Glomerular visceral epithelial cell (primary cell): ENCODE data around the gene PLCD3.
A peak's percentile ranks its signal among the peaks of the same experiment; 100 is the strongest.

Source experiments
- DNase-seq: peaks from one replicate; pipeline ENCODE4 v3.0.0-alpha.2; 2016; ENCODE audit errors: extremely low spot score

Gene PLCD3

GRCh38 chr17:45103269-45103795 lies 29.0 kb downstream of the PLCD3 start:
- no peak for DNase-seq

- DNase-seq = no peak
Measured at GRCh38 chr17:45102856-45103255, 29.5 kb downstream of the PLCD3 start.

GRCh38 chr17:45101883-45102811 lies 30.2 kb downstream of the PLCD3 start:
- DNase-seq = no peak

- DNase-seq = no peak
Measured at GRCh38 chr17:45101546-45101882, 30.8 kb downstream of the PLCD3 start.

- DNase-seq = peak; percentile 80
Measured at GRCh38 chr17:45098869-45099616, 33.3 kb downstream of the PLCD3 start.

- no peak for DNase-seq
Measured at GRCh38 chr17:45098081-45098868, 34.0 kb downstream of the PLCD3 start.

- no peak for DNase-seq
Measured at GRCh38 chr17:45096926-45097325, 35.4 kb downstream of the PLCD3 start.

GRCh38 chr17:45096141-45096540 lies 36.2 kb downstream of the PLCD3 start:
- peak; percentile 42 for DNase-seq

GRCh38 chr17:45093444-45094110 lies 38.7 kb downstream of the PLCD3 start:
- DNase-seq = no peak

- DNase-seq = peak; percentile 94
Measured at GRCh38 chr17:45092911-45093430, 39.3 kb downstream of the PLCD3 start.

- no peak for DNase-seq
Measured at GRCh38 chr17:45091778-45092425, 40.4 kb downstream of the PLCD3 start.

- no peak for DNase-seq
Measured at GRCh38 chr17:45090711-45091110, 41.6 kb downstream of the PLCD3 start.

GRCh38 chr17:45088741-45089140 lies 43.6 kb downstream of the PLCD3 start:
- DNase-seq = no peak

- DNase-seq = no peak
Measured at GRCh38 chr17:45087978-45088377, 44.3 kb downstream of the PLCD3 start.

GRCh38 chr17:45087504-45087975 lies 44.8 kb downstream of the PLCD3 start:
- DNase-seq = no peak

GRCh38 chr17:45086865-45087503 lies 45.3 kb downstream of the PLCD3 start:
- DNase-seq = no peak

- DNase-seq = no peak
Measured at GRCh38 chr17:45086391-45086790, 45.9 kb downstream of the PLCD3 start.

- no peak for DNase-seq
Measured at GRCh38 chr17:45081047-45081703, 51.1 kb downstream of the PLCD3 start.

- no peak for DNase-seq
Measured at GRCh38 chr17:45077643-45078042, 54.7 kb downstream of the PLCD3 start.
